Endothelial cell (in vitro differentiated cells): ENCODE results near the gene TNFAIP3. TPM values are rescaled to one million over a fixed set of nuclear protein-coding genes. Genes with fewer than 3 reads are reported as not detected.

Source experiments
- DNase-seq: peaks from one replicate; pipeline ENCODE4 v3.0.0; 2021; ENCODE audit warnings: low spot score
- H3K27ac Mint-ChIP-seq: one replicate; pipeline ENCODE4 v1.8.0; 2021; ENCODE audit warnings: mixed read lengths, inconsistent platforms; ENCODE audit not compliant: unreplicated experiment
- H3K27me3 Mint-ChIP-seq: one replicate; pipeline ENCODE4 v1.8.0; 2021; ENCODE audit warnings: mild to moderate bottlenecking, moderate library complexity, mixed read lengths, inconsistent platforms; ENCODE audit not compliant: unreplicated experiment
- H3K36me3 Mint-ChIP-seq: one replicate; pipeline ENCODE4 v1.8.0; 2021; ENCODE audit warnings: mild to moderate bottlenecking, low read depth, mixed read lengths, inconsistent platforms; ENCODE audit not compliant: unreplicated experiment
- H3K4me1 Mint-ChIP-seq: one replicate; pipeline ENCODE4 v1.8.0; 2021; ENCODE audit warnings: mild to moderate bottlenecking, mixed read lengths, inconsistent platforms; ENCODE audit not compliant: unreplicated experiment
- H3K4me3 Mint-ChIP-seq: one replicate; pipeline ENCODE4 v1.8.0; 2021; ENCODE audit warnings: mild to moderate bottlenecking, mixed read lengths, inconsistent platforms; ENCODE audit not compliant: unreplicated experiment
- H3K9me3 Mint-ChIP-seq: one replicate; pipeline ENCODE4 v1.8.0; 2021; ENCODE audit warnings: mixed read lengths, inconsistent platforms; ENCODE audit not compliant: unreplicated experiment
- total RNA-seq: library from RNA; stranded (reverse); fragmentation: NEBNext Ultra II Directional; extraction: Animal tissue kit (Norgen Biotek cat#: 25700); gene quantifications from one replicate; pipeline ENCODE4 v1.2.1, GENCODE V29; 2021; ENCODE audit not compliant: unreplicated experiment
- TF ChIP-seq, protein P1 (sequence below): fragments of 200-600 bp; sonication (generic); IDR thresholded peaks from one replicate; pipeline ENCODE4 v1.5.0; 2021; ENCODE audit warnings: antibody characterized with exemption; ENCODE audit not compliant: unreplicated experiment

The TNFAIP3 gene
- total RNA-seq, 1 donor from 2014 or later, result 22.6 TPM

- no peaks in the 10 kb centered on the region for H3K4me1 Mint-ChIP-seq
- H3K36me3 Mint-ChIP-seq, result no peaks in the 10 kb centered on the region
- no peak for DNase-seq
- TF ChIP-seq, protein P1, sequence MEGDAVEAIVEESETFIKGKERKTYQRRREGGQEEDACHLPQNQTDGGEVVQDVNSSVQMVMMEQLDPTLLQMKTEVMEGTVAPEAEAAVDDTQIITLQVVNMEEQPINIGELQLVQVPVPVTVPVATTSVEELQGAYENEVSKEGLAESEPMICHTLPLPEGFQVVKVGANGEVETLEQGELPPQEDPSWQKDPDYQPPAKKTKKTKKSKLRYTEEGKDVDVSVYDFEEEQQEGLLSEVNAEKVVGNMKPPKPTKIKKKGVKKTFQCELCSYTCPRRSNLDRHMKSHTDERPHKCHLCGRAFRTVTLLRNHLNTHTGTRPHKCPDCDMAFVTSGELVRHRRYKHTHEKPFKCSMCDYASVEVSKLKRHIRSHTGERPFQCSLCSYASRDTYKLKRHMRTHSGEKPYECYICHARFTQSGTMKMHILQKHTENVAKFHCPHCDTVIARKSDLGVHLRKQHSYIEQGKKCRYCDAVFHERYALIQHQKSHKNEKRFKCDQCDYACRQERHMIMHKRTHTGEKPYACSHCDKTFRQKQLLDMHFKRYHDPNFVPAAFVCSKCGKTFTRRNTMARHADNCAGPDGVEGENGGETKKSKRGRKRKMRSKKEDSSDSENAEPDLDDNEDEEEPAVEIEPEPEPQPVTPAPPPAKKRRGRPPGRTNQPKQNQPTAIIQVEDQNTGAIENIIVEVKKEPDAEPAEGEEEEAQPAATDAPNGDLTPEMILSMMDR, result no peak
- no peaks in the 10 kb centered on the region for H3K27me3 Mint-ChIP-seq
- no peaks in the 10 kb centered on the region for H3K9me3 Mint-ChIP-seq
- no peak overlapping the region for H3K4me3 Mint-ChIP-seq
- H3K27ac Mint-ChIP-seq, result no peak overlapping the region
These were observed 35.6 kb downstream of the TNFAIP3 start for GRCh38 chr6:137902699-137903098.

- Mint-ChIP-seq H3K27ac (no peak overlapping the region), H3K9me3 (no peaks in the 10 kb centered on the region), H3K4me3 (no peak overlapping the region), H3K36me3 (no peaks in the 10 kb centered on the region), H3K27me3 (no peaks in the 10 kb centered on the region), H3K4me1 (no peaks in the 10 kb centered on the region)
- TF ChIP-seq, protein P1, result no peak
- DNase-seq, result no peak
These were observed 36.3 kb downstream of the TNFAIP3 start for GRCh38 chr6:137903274-137903932.

DNA sequence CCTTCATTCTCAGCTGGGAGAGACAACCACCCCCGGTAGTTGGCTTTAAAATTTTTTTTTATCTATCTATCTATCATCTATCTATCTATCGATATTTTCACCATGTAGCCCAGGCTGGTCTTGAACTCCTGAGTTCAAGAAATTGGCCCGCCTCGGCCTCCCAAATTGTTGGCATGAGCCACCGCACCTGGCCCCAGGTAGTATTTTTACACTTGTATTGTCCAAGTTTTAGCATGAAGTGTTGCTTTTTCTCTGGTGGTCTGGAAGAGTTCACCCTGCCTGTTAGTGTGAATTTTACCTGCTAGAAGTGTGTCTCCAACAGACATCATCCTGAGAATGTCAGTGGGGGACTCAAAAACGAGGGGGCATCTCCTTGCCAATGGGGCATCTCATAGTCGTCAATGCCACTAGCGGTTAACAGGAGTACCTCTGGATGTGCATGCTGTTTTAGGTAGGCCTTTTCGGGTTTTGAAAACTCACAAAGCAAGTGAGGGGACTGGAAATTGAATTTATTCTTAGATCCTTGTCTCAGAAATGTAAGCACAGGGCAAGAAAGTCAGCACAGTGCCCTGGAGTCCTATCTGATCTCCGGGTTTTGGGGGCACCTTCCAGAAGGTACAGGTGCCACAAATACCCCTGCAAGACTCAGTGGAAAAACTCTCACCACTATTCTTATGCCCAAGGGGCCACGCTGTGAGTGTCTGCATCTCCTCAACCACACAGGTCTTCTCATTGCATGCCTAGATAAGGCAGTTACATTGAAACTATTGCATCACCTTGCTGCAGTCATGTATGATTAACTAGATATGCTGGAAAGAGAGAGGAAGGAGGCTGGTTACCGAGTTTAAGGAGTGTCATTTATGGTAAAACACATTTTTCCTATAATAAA is 37.1 kb downstream of the TNFAIP3 start:
- H3K9me3 Mint-ChIP-seq, result no peaks in the 10 kb centered on the region
- no peak overlapping the region for H3K4me3 Mint-ChIP-seq
- no peaks in the 10 kb centered on the region for H3K4me1 Mint-ChIP-seq
- H3K36me3 Mint-ChIP-seq, result no peaks in the 10 kb centered on the region
- TF ChIP-seq, protein P1, result no peak
- DNase-seq, result no peak
- no peak overlapping the region for H3K27ac Mint-ChIP-seq
- no peaks in the 10 kb centered on the region for H3K27me3 Mint-ChIP-seq

DNA sequence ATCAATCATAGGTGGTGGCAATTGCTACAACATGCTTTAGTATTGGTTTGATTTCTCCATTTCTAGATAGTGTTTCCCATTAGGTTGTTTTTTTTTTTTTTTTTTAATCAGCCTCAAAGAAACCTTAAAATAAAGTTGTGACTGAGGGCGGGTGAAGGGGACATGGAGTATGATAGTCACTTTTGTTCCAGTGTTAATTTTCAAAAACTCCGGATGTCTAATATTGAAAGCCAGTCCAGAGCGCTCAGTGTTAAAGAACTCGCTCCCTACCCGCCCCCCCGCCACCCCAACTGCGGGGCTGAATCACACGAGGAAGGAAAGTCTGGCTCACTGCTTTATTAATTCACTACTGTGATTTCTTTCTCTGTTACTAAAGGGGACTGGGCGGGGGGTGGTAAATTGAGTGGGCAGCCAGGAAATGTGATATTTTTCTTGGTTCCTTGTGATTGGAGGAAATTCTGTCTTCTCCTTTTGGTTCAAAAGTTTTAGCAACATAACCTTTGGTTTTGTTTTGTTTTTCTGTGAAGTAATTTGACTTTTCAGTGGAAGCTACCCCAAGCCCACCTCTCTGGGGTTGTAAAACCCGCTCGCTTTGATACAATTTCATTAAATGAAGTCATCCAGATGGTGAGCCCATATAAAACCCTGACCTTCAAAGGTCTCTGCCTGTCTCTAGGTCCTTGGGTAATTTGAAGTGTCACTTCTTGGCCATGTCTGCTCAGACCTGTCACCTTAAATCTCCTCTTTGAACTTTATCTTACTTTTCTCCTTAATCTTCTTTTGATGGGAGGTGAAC is 38.0 kb downstream of the TNFAIP3 start:
- TF ChIP-seq, protein P1, result no peak
- H3K4me1 Mint-ChIP-seq, result no peaks in the 10 kb centered on the region
- H3K27ac Mint-ChIP-seq, result no peak overlapping the region
- H3K4me3 Mint-ChIP-seq, result no peak overlapping the region
- DNase-seq, result no peak
- no peaks in the 10 kb centered on the region for H3K36me3 Mint-ChIP-seq
- H3K27me3 Mint-ChIP-seq, result no peaks in the 10 kb centered on the region
- H3K9me3 Mint-ChIP-seq, result no peaks in the 10 kb centered on the region
